Adipocyte (in vitro differentiated cells): Measurements from ENCODE around the gene PGK1.
"Not testable (repeated sequence)": the region's sequence is repeated elsewhere in the genome, so short reads cannot be mapped to it uniquely, and the experiment has no call there.

ENCODE experiments used
- DNase-seq: peaks from one replicate; pipeline ENCODE4 v3.0.0-alpha.2; 2015; ENCODE audit warnings: low read depth
- H3K27me3 ChIP-seq: replicated peaks from 2 replicates; pipeline ENCODE4 v1.7.0; 2013; ENCODE audit warnings: mild to moderate bottlenecking, low read length, moderate library complexity; ENCODE audit not compliant: control insufficient read depth, insufficient read depth
- H3K36me3 ChIP-seq: 2 replicates; pipeline ENCODE4 v1.7.0; 2013; ENCODE audit warnings: low read length, mild to moderate bottlenecking, moderate library complexity; ENCODE audit not compliant: control insufficient read depth, insufficient read depth, severe bottlenecking
- H3K4me1 ChIP-seq: 2 replicates; pipeline ENCODE4 v1.7.0; 2013; ENCODE audit warnings: mild to moderate bottlenecking, low read length, moderate library complexity; ENCODE audit not compliant: control insufficient read depth, insufficient read depth
- H3K4me3 ChIP-seq: 2 replicates; pipeline ENCODE4 v1.7.0; 2013; ENCODE audit warnings: mild to moderate bottlenecking, low read length, moderate library complexity
- H3K9ac ChIP-seq: 2 replicates; pipeline ENCODE4 v1.7.0; 2013; ENCODE audit warnings: mild to moderate bottlenecking, low read length, moderate library complexity
- H3K9me3 ChIP-seq: 2 replicates; pipeline ENCODE4 v1.7.0; 2013; ENCODE audit warnings: mild to moderate bottlenecking, low read length, moderate library complexity; ENCODE audit not compliant: control insufficient read depth

The PGK1 gene

DNA sequence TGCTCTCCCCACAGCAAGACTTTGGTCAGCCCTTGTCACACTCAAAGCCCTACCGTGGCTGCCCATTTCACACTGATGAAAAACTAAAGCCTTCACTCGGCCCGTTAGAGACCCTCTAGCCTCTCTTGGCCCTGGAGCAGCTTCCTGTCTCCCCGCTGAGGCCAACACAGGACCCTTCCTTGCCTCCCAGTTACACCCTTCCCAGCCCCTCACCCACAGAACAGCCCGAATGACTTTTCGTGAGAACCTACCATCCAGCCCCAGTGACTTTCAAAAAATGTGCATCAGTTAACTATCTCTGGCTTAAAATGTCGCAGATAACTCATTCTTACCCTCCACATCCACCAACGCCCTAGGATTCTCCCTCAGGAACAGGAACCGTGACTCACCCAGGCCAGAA lies 36.2 kb downstream of the PGK1 start:
- Histone ChIP-seq H3K4me1 (no peaks in the 10 kb centered on the region), H3K36me3 (no peaks in the 10 kb centered on the region), H3K9ac (no peak overlapping the region), H3K27me3 (no peaks in the 10 kb centered on the region), H3K4me3 (no peak overlapping the region), H3K9me3 (peaks cover 2% of the 10 kb centered on the region)
- DNase-seq: no peak

DNA sequence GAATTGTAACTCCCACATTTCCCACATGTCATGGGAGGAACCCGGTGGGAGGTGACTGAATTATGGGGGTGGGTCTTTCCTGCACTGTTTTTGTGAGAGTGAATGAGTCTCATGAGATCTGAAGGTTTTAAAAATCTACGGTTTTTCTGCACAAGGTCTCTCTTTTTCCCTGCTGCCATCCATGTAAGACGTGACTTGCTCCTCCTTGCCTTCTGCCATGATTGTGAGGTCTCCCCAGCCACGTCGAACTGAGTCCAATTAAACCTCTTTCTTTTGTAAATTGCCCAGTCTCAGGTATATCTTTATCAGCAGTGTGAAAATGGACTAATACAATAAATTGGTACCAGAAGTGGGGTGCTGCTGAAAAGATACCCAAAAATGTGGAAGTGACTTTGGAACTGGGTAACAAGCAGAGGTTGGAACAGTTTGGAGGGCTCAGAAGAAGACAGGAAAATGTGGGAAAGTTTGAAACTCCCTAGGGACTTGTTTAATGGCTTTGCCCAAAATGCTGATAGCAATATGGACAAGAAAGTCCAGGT lies 43.0 kb downstream of the PGK1 start:
- not testable (repeated sequence) for DNase-seq, H3K36me3 ChIP-seq, H3K4me3 ChIP-seq, H3K27me3 ChIP-seq, H3K9ac ChIP-seq, H3K4me1 ChIP-seq
- H3K9me3 ChIP-seq: peaks cover 36% of the 10 kb centered on the region

DNA sequence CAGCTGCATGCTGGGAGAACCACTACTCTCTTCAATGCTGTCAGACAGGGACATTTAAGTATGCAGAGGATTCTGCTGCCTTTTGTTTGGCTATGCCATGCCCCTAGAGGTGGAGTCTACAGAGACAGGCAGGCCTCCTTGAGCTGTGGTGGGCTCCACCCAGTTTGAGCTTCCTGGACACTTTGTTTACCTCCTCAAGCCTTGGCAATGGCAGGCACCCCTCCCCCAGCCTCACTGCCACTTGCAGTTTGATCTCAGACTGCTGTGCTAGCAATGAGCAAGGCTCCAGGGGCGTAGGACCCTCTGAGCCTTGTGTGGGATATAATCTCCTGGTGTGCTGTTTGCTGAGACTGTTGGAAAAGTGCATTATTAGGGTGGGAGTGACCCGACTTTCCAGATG lies 53.3 kb downstream of the PGK1 start:
- H3K9me3 ChIP-seq, H3K27me3 ChIP-seq, H3K9ac ChIP-seq, H3K4me3 ChIP-seq, H3K4me1 ChIP-seq, DNase-seq, H3K36me3 ChIP-seq: not testable (repeated sequence)

DNA sequence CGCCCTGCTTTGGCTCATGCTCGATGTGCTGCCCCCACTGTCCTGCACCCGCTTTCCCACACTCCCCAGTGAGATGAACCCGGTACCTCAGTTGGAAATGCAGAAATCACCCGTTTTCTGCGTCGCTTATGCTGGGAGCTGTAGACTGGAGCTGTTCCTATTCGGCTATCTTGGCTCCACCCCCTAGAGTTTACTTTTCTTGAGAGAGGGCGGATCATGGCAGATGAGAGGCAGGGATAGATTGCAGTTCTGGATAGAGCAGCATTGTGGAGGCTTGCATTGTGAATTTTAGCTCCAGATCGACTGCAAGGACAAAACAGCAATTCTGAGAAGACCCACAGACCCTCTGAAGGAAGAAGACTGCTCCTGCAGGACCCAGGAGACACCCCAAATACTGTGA lies 53.8 kb downstream of the PGK1 start:
- H3K36me3 ChIP-seq, H3K4me3 ChIP-seq, DNase-seq, H3K9ac ChIP-seq, H3K4me1 ChIP-seq, H3K27me3 ChIP-seq, H3K9me3 ChIP-seq: not testable (repeated sequence)

DNA sequence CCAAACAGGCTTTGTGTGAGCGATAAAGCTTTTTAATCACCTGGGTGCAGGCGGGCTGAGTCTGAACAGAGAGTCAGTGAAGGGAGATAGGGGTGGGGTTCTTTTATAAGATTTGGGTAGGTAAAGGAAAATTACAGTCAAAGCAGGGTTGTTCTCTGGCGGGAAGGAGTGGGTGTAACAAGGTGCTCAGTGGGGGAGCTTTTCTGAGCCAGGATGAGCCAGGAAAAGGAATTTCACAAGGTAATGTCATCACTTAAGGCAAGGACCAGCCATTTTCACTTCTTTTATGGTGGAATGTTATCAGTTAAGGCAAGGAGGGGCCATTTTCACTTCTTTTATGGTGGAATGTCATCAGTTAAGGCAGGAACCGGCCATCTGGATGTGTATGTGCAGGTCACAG lies 56.7 kb downstream of the PGK1 start:
- H3K9me3 ChIP-seq, H3K9ac ChIP-seq, H3K36me3 ChIP-seq, H3K4me3 ChIP-seq, H3K27me3 ChIP-seq, H3K4me1 ChIP-seq, DNase-seq: not testable (repeated sequence)

DNA sequence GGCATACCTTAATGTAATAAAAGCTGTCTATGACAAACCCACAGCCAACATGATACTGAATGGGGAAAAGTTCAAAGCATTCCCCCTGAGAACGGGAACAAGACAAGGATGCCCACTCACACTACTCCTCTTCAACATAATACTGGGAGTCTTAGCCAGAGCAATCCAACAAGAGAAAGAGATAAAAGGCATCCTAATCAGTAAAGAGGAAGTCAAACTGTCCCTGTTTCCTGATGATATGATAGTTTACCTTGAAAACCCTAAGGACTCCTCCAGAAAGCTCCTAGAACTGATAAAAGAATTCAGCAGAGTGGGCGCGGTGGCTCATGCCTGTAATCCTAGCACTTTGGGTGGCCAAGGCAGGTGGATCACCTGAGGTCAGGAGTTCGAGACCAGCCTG lies 59.1 kb downstream of the PGK1 start:
- not testable (repeated sequence) for H3K36me3 ChIP-seq, H3K4me1 ChIP-seq, H3K27me3 ChIP-seq

DNA sequence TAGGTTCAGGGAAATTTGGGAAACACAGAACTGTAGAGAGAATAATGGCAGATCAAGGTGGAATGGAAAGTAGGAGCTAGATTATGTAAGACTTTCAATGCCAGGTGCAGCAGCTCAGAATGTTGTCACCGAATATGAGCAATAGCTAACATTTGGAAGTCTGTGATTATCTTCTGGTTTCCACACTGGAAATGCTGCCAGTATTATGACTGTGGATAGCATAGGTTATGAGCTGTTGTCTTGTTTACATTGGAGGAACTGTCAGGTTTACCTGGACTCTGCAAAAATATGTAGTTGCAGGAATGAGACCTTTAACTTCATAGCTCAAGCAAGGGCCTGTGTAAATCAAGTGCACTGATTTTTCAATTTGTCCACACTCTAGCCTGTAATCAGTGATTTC lies 61.4 kb downstream of the PGK1 start:
- Histone ChIP-seq H3K9me3 (no peaks in the 10 kb centered on the region), H3K9ac (no peak overlapping the region), H3K4me3 (no peak overlapping the region), H3K4me1 (no peaks in the 10 kb centered on the region), H3K36me3 (no peaks in the 10 kb centered on the region), H3K27me3 (no peaks in the 10 kb centered on the region)
- no peak for DNase-seq

More for the DNA sequence above, 59.1 kb downstream of the PGK1 start:
- not testable (repeated sequence) for DNase-seq, H3K9ac ChIP-seq, H3K4me3 ChIP-seq, H3K9me3 ChIP-seq

DNA sequence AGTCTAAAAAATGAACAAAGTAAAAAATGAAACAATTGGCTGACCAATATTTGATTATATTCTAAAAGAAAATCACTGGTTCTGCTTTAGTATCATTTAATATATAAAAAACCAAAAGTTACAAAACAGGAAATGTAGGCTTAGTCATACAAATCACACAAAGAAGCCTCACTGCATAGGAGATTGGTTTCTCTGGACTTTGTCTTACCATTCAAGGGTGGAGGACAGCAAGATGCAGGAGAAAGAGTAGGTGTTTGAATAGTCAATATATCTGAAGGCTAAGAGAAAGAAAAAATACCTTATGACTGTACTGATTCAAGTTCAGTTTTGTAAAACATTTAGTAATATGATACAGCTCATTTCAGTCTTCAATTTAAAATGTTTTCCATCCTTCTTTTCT lies 64.0 kb downstream of the PGK1 start:
- Histone ChIP-seq H3K27me3 (no peaks in the 10 kb centered on the region), H3K36me3 (no peaks in the 10 kb centered on the region), H3K9ac (no peak overlapping the region), H3K4me1 (no peaks in the 10 kb centered on the region), H3K4me3 (no peak overlapping the region), H3K9me3 (no peaks in the 10 kb centered on the region)
- DNase-seq: no peak
